Measurements from ENCODE around the gene EXOC3L4.

EXOC3L4 gene

GRCh38 chr14:103156651-103157378 lies 62.3 kb downstream of the EXOC3L4 start:
- Histone ChIP-seq H3K9ac (no peak overlapping the region), H2AFZ (peak overlapping the region; percentile 90), H3K36me3 (ENCODE audit: control insufficient read depth, insufficient read depth, low read length) (no peaks in the 10 kb centered on the region), H3K27me3 (ENCODE audit: control insufficient read depth, insufficient read depth, low read length) (no peaks in the 10 kb centered on the region), H3K9me3 (ENCODE audit: control insufficient read depth, low read length) (no peaks in the 10 kb centered on the region), H3K4me1 (peaks cover 57% of the 10 kb centered on the region), H3K27ac (peak overlapping the region; percentile 85), H3K4me2 (ENCODE audit: low read length) (peak overlapping the region; percentile 34), H3K79me2 (no peaks in the 10 kb centered on the region), H3K4me3 (ENCODE audit: low read depth, low read length) (no peak overlapping the region)
- no peak for TF ChIP-seq CTCF (IDR thresholded peaks at IDR 0.05)

GRCh38 chr14:103157969-103158368 lies 63.4 kb downstream of the EXOC3L4 start:
- H3K27me3 ChIP-seq (ENCODE audit: control insufficient read depth, insufficient read depth, low read length): no peaks in the 10 kb centered on the region
- peaks cover 68% of the 10 kb centered on the region for H3K4me1 ChIP-seq
- H3K9ac ChIP-seq: no peak overlapping the region
- no peaks in the 10 kb centered on the region for H3K9me3 ChIP-seq (ENCODE audit: control insufficient read depth, low read length)
- peak overlapping the region; percentile 85 for H3K27ac ChIP-seq
- H3K4me2 ChIP-seq (ENCODE audit: low read length): no peak overlapping the region
- H3K79me2 ChIP-seq: no peaks in the 10 kb centered on the region
- H3K36me3 ChIP-seq (ENCODE audit: control insufficient read depth, insufficient read depth, low read length): no peaks in the 10 kb centered on the region
- H2AFZ ChIP-seq: no peak overlapping the region
- H3K4me3 ChIP-seq (ENCODE audit: low read depth, low read length): no peak overlapping the region
- no peak for TF ChIP-seq CTCF (IDR thresholded peaks at IDR 0.05)

- Histone ChIP-seq H3K79me2 (no peaks in the 10 kb centered on the region), H3K27me3 (ENCODE audit: control insufficient read depth, insufficient read depth, low read length) (no peaks in the 10 kb centered on the region), H3K36me3 (ENCODE audit: control insufficient read depth, insufficient read depth, low read length) (no peaks in the 10 kb centered on the region), H3K4me1 (peaks cover 72% of the 10 kb centered on the region), H3K9me3 (ENCODE audit: control insufficient read depth, low read length) (no peaks in the 10 kb centered on the region), H3K9ac (no peak overlapping the region), H3K4me2 (ENCODE audit: low read length) (peak overlapping the region; percentile 26), H3K27ac (peak overlapping the region; percentile 85), H2AFZ (peak overlapping the region; percentile 19), H3K4me3 (ENCODE audit: low read depth, low read length) (no peak overlapping the region)
- no peak for TF ChIP-seq CTCF (IDR thresholded peaks at IDR 0.05)
These were observed 64.2 kb downstream of the EXOC3L4 start for GRCh38 chr14:103158688-103159087.
